CD1c-positive myeloid dendritic cell (primary cell): ENCODE data around the gene IGLL5.

Source experiments
- DNase-seq: peaks from one replicate; pipeline ENCODE4 v3.0.0-alpha.2; 2016; ENCODE audit errors: extremely low spot score

IGLL5 gene

DNA sequence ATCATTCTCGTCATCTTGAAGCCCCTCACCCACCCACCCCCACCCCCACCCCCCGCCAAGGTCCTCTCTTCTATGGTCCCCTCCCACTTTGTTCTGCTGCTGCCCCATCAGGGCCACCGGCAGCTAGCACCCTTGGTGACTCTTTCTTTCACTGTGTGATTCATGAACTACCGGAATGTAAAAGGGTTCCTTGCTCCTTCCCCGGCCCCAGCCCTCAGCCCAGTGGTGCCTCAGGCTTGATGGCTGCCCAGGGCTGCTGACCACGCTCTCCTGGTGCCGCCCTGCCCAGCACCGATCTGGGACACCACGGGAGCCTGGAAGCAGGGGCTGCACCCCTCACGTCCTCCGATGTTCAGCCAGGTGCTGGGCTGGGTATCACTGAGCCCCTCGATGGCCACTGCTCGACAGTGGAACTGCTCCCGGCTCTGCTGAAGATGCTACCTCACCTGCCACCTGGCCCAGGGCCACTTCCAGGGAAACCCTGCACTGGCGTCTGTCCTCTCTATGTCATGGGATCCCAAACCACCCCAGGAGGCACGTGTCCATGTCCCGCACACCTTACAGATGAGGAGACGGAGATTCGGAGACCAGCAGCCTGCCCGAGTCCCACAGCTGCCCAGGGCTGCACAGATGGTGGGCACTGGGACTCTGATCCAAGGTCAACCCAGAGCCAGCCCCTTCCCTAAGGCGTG, 39.7 kb downstream of the IGLL5 start:
- DNase-seq = no peak

DNA sequence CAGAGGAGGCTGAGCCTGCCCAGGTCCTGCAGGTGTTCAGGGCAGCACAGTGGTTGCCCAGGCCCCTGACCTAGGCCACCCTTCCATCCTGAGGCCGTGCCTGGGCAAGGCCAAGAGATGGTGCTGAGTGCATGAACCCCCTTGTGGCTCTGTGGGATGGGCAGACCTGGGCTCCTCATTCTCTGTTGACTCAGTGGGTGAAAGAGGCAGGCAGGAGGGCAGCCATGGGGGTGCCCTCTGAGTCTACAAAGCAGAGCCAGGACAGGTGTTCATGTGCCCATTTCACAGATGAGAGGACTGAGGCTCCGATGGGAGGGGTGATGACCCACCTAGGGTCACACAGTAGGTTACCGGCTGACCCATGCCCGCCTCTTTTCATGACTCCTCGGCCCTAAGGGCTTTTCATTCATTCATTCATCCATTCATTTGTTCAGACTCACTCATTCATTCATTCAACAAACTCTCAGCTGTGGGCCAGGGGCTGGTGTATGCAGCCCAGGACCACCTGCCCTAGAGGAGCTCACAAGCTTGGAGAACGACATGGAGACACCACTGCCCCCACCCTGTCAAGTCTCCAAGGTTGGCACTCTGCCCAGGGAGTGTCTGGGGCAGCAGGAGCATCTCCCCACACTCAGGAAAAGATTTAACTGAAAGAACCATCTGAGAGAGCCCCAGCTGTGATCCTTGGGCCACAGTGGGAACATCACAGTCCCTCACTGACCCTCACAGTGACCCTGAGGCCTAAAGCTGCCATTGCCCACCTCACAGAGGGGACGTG, 40.5 kb downstream of the IGLL5 start:
- DNase-seq = no peak

DNA sequence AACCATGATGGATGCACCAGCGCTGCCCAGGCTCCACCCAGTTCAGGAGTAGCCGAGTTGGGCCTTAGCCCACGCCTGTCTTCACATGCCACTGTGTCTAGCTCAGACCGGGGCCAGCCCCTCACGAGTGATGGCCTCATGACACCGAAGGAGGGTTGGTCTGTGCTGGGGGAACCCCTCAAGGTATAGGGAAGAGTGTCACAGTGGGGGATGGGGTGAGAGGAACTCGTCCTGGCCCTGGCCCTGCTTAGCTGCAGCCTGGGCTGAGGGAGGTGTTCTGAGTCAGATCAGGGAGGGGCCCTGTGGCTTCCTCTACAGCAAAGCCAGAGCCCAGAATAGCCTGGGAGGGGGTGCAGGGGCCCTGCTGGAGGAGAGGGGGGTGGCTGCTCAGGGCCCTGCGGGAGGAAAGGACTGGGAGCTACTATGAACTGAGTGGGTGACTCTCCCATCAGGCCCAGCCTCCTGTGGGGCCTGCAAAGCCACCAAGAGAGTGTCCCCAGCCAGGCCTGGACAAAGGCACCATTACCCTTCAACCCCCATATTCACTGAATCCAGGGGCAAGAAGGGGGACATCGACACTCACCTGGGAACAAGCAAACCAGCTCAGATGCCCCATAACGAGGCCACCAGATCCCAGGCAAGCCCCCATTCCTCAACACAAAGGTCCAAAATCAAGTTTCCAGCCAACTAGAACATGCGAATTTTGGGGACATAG, 41.2 kb downstream of the IGLL5 start:
- DNase-seq = peak; percentile 96

DNA sequence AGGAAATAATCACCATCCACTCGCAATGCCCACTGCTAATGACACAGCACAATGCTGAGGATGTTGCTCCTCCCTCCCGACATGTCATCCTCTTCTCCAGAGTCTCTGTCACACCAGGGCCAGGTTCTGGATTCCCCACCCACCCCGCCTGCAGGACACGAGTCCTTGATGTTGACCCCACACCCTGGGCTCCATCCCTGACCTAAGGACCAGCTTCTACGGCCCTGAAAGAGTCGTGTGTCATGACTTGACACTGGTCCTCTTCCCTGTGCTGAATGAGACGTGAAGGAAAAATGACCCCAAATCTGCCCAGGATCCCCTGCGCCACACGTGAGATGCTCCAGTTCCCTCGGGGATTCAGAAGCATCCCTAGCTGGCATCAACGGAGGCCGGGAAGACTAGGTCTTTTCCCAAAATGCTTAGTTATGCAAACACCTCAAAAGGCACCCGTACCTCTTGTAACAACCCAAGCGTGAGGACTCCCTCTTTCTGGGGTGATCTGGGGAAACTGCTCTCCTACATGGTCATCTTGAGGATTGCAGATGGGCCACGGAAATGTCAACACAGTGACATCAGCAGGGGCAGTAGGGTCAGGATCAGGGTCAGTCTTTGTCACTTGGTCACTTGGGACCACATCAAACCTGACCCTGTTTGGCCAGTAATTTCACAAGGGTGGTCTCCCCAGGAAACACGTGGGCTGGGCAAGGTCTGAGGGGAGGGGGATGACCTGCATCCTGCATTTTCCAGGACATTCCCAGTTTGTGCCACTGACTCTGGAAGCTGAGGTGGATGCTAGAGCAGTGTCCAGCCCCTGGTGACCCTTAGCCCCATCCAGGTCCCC, 42.0 kb downstream of the IGLL5 start:
- DNase-seq = peak; percentile 50

DNA sequence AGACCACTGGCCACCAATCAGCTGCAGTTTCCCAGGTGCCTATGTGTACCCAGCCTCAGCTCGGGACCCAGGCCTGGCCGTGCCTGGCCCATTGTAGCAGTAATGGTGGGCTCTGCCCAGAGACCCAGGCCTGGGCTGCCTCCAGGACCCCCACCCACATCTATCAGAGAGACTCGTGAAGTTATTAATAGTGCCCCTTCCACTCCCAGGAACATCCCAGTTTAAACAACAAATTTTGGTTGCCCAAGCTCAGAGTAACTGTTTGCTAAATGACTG, 42.5 kb downstream of the IGLL5 start:
- no peak for DNase-seq

DNA sequence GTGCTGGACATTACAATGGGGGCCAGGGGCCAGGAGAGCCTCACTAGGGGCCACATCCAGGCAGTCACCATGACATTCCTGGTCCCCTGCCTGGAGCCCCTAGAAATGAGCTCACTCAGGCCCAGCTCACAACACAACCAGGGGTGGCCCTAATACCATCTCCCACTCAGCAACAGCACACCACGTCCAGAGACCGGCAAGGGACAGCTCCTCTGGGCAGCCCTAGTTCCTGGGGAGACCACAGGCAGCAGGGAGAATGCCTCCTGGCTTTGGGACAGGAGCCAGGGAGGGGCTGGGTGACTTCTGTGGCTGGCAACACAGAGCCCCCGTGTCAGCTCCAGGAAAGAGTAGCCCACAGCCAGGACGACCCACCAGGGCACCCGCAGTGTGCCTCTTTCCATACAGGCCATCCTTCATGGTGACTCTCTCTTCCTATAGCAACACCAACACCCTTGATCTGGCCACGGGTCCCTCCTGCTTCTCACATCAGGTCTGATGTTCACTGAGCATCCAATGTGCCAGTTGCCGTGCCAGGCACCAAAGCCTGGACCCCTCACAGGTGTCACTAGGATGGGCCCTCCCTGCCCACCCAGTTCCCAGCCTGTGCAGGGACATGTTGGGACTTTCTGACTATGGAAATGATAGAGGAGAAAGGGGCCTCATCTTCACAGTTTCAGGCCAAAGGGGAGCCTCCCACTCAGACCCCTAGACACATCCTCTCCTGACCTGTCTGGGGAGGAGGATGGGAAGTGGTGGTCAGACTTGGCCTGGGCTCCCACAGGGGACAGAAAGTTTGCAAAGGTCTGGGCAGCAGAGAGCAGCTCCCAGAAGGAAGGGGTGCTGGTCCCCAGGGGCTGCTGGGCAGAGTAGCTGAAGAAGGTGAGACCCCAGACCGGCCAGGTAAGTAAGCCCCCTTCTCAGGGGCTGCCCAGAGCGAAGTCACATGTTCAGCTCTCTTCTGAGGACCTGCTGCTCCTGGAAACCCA, 43.2 kb downstream of the IGLL5 start:
- DNase-seq = no peak

DNA sequence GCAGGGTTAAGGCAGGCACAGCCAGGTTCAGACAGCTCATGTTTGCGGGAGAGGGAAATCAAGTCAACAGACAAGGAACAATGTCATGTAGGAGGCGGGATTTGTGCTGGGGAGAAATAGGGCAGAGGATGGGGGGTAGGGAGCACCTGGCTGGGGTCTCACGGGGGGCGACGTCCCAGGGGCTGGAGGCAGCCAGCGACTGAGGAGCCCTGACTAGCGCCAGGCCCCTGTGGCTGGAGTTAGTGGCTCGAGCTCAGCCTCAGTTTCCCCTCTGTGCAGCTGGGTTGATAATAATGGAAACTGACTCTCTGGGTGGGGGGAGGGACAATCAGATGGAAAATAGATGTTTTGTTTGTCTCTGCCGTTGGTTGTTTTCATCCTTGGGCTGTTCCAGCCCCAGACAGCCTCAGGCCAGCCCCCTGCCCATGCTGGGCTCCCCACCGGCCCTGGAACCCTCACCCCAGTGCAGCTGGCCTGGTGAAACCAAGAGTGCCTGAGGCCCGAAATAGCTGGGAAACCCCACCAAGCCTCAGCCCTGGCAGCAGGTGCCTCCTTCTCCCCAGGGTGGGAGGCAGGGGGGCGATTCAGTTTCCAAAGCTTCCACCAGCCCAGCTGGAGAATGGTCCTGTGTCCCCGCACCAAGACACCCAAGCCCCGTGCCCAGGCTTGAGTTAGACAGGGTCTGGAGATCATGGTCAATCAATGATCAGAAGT, 44.1 kb downstream of the IGLL5 start:
- DNase-seq = no peak

DNA sequence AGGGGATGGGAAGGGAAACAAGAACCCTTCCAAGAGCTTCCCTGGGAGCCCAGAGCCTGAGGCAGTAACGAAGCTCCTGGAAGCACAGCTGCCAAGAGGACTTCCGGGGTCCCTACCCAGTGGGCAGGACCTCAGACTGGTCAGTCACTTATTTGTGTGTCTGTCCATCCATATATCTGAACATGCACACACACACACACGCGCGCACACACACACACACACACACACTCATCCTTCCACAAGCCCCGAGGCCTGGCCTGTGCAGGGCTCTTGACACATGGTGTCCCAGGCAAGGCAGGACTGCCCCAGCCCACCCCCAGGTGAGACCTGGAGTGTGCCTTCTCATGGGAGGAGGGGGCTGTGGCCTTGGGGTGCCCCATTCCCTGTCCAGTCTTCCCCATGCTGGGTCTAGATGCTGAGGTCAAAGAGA, 44.9 kb downstream of the IGLL5 start:
- DNase-seq = no peak

DNA sequence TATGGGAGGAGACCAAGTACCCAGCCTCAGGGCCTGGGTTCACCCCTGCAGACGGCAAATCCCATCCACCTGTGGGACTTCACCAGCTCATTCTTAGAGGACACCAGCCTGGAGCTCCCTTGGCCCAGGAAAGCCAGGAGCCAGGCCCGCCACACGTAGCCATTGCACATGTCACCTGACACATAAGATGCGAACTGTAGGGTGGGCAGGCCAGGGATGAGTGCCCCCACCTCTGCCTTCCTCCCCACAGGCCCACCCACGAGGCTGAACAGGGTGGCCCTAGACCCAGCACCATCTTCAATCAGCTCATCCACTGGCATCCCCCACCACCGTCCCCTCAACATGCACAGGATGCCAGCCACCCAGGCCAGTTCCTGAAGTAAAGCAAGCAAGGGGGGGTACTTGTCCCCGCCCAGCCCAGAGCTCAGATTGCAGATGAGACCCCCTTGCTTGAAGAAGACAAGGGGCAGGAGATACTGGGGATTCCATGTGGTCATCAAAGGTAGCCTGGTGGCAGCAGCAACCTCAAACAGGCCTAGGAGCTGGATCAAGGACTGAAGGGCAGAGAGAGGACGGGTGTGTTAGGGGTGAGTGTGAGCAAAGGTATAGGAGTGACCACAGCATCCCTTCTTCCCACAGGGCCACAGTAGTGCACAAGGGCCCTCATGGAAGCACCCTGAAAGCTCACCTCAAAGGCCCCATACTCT, 45.6 kb downstream of the IGLL5 start:
- no peak for DNase-seq

DNA sequence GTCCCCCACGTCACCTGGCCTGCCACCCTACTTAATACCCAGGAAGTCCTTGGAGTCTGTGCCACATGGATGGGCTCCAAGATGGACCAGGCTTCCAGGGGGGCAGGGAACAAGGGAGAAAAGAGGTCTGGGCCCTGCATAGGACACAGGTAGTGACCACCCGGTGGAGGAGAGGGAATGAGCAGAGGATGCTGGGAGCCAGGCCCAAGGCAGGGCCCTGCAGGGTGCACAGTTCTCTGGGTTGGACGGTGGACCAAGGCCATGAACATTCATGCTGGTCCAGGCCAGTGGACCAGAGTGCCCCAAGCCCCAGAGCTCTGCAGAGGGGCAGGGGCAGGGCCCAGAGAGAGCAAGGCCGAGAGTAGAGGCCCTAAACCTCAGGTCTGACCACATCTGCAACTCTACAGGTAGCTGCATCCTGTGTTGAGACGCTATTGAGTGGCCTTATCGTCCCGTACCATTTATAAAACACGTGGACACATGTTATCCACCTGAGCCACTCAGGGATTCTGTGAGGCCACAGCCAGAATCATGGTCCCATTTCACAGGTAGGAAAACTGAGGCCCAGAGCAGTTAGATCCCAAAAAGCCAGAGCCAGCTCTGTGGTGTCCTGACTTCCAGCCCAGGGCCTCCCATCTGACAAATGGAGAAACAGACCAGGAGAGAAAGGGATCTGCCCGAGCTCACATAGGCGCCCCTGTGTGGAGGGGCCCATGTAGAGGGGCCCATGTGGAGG, 46.4 kb downstream of the IGLL5 start:
- no peak for DNase-seq

DNA sequence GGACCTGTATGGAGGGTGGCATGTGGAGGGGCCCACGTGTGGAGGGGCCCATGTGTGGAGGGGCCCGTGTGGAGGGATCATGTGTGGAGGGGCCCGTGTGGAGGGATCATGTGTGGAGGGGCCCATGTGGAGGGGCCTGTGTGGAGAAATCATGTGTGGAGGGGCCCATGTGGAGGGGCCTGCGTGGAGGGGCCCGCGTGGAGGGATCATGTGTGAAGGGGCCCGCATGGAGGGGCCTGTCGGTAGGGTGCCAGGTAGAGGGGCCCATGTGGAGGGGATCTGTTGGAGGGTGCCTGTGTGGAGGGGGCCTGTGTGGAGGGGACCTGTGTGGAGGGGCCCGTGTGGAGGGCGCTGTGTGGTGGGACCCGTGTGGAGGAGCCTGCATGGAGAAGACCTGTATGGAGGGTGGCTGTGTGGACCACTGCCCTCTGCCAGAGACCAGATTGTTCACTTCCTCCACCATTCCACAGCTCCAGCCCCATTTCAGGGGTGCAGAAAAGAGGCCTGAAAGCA, 47.0 kb downstream of the IGLL5 start:
- DNase-seq = no peak

DNA sequence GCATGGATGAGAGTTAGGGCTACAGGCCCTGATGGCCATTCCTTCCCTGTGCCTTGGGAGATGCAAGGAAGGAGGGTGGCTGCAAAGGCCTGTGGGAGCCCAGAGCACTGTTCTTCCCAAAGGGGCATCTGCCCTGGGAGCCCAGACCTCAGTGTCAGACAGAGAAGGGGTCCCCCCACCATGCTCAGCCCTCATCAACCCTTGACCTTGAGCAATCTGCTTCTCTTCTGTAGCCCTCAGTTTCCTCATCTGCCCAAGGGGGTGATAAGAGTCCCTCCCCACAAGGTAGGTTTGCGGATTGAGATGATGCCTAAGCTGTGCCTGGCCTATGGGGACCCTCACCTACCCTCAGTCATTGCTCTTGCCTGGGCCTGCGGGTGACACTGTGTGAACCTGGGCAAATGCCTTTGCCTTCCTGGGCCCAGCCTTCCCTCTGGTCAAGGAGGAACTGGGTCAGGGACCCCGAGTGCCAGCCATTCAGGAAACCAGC, 47.5 kb downstream of the IGLL5 start:
- DNase-seq = no peak

DNA sequence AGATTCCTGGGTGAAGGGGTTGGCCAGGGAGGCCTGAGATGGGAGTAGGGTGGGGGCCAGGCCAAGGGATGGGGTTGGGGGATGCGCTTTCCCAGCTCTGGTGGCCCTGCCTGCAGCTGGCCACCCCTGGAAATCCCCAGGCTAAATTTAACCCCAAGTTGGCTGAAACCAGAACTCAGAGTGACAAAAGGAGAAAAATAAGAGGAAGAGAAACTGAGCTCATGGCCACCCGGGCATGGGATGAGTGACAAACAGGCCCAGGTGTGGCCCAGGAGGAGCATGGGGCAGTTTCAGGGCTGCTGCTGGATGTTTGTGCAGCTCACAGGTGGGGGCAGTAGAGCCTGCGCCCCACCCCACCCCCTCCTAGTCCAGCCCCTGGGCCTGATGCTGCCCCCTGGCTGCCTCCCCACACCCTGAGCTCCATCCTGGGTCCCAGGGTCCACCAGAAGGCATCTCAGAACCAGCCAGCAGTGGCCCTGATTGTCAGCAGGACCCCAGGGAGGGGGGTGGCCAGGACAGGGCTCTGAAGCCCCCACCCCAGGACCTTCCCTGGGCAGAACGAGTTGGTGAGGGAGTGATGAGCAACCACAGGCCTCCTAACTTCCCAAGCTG, 48.0 kb downstream of the IGLL5 start:
- DNase-seq = peak; percentile 72

DNA sequence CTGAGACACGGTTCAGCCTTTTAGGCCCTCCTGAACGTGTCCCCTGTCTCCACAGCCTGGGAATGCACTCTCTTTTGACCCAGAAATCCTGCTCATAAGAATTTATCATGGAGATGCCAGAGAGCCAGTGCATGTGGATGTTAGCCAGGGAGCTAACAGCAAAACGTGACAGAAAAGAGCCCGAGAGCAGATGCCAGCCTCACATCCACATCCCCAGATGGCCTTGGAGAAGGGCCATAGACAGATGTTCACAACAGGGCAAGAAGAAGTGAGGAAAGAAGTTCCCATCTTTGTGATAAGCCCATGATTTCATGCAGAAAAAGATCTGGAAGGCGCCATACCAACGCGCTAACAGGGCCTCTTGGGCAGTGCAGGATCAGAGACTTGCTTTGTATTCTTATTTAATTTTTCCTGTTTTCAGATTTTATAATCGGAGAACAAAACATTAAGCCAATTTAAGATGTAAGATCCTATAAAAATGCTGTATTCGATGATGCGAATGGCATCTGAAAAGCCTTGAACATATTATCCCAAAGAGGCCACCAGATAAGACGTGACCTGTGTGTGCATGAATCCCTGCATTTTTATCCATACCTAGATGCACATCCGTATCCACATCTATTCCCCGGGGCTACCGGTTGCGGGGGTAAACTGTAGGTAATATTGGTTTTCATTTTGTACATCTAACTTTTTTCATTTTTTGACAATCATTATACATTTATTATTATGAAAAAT, 48.7 kb downstream of the IGLL5 start:
- no peak for DNase-seq

DNA sequence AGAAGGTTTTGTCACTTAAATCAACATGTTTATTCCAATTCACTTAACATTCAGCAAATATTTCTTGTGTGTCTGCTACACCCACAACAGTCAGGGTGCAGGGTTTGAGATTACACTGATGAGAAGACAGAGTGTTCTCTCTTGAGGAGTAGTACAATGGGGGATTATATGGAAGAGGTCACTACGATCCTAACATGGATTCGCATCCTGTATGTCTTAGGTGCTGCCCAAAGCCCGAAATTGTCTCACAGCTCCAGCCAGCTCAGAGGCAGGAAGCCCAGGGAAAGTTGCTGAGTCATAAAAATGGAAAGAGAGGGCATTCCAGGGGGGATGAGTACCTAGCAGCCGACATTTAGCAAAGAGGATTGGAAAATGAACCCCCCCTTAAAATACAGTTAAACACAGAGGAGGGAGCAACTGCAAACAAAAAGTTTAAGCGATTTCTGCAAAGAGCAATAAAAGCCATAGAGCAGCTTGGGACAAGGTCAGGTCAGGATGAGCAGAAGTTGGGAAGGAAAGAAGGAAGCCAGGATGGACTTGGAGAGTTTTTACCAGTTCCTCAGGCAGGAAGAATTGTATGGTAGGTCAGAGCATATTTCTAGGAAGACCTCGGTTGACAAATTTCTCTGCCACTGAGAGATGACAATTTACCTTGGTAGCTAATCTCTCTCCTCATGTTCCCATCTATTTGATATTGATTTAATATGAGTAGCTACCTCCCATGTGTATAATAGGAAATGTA, 49.5 kb downstream of the IGLL5 start:
- no peak for DNase-seq

DNA sequence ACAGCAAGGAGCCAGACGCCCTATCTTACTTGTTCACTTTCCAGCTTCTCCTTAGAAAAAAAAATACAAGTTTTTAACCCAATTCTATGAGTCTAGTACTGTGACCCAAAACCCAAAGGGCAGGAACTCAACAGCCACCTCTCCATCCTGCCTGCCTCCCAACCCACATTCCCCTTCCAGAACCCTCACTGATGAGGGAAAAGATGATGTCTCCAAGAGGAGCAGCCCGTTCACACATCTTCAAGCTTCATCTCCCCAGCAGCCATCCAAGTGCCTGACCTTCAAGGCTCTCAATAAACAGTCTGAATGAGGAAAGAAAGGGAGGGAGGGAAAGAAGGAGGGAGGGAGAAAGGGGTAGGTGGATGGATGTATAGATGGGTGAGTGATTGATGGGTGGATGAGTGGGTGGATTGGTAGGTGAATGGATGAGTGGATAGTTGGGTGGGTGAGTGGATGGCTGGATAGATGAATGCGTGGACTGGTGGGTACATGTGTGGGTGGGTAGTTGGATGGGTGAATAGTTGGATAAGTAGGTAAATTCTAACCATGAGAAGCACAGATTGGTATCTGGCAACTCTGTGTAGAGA, 50.4 kb downstream of the IGLL5 start:
- no peak for DNase-seq
